ENCODE measurements around the gene MIEF1.
A peak's percentile ranks its signal among the peaks of the same experiment; 100 is the strongest.

MIEF1 gene

DNA sequence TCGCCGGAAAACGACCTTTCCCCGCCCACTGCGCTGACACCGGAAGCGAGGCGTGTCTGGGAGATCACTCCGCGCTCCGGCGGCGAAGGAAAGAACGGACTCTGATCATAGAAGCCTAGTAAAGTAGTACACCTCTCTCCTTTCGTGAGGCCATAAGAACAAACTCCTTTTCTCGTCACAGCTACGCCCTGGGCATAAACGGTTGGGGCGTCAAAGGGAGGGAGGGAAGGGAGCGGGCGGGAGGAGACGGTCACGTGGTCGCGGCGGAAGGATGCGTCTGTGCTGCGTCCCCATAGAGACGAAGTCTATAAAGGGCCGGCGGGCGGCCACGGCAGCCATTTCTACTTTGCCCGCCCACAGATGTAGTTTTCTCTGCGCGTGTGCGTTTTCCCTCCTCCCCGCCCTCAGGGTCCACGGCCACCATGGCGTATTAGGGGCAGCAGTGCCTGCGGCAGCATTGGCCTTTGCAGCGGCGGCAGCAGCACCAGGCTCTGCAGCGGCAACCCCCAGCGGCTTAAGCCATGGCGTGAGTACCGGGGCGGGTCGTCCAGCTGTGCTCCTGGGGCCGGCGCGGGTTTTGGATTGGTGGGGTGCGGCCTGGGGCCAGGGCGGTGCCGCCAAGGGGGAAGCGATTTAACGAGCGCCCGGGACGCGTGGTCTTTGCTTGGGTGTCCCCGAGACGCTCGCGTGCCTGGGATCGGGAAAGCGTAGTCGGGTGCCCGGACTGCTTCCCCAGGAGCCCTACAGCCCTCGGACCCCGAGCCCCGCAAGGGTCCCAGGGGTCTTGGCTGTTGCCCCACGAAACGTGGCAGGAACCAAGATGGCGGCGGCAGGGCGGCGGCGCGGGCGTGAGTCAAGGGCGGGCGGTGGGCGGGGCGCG, 18.4 kb downstream of the MIEF1 start, which contains the start of gene ATF4 (continued):
- TF ChIP-seq, protein P1, sequence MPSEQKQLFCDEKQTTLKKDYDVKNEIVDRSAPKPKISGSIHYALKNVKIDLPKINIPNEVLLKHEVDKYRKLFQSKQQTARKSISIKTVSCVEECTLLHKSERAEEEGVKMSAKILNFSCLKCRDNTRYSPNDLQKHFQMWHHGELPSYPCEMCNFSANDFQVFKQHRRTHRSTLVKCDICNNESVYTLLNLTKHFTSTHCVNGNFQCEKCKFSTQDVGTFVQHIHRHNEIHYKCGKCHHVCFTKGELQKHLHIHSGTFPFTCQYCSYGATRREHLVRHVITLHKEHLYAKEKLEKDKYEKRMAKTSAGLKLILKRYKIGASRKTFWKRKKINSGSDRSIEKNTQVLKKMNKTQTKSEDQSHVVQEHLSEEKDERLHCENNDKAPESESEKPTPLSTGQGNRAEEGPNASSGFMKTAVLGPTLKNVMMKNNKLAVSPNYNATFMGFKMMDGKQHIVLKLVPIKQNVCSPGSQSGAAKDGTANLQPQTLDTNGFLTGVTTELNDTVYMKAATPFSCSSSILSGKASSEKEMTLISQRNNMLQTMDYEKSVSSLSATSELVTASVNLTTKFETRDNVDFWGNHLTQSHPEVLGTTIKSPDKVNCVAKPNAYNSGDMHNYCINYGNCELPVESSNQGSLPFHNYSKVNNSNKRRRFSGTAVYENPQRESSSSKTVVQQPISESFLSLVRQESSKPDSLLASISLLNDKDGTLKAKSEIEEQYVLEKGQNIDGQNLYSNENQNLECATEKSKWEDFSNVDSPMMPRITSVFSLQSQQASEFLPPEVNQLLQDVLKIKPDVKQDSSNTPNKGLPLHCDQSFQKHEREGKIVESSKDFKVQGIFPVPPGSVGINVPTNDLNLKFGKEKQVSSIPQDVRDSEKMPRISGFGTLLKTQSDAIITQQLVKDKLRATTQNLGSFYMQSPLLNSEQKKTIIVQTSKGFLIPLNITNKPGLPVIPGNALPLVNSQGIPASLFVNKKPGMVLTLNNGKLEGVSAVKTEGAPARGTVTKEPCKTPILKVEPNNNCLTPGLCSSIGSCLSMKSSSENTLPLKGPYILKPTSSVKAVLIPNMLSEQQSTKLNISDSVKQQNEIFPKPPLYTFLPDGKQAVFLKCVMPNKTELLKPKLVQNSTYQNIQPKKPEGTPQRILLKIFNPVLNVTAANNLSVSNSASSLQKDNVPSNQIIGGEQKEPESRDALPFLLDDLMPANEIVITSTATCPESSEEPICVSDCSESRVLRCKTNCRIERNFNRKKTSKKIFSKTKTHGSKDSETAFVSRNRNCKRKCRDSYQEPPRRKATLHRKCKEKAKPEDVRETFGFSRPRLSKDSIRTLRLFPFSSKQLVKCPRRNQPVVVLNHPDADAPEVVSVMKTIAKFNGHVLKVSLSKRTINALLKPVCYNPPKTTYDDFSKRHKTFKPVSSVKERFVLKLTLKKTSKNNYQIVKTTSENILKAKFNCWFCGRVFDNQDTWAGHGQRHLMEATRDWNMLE (tag by site-specific recombination; conservative IDR thresholded peaks at IDR 0.05; ENCODE audit: low read depth): peak; percentile 87
- TF ChIP-seq ZNF202 (tag by site-specific recombination; IDR thresholded peaks at IDR 0.05; ENCODE audit: borderline replicate concordance) (no peak), ZNF843 (tag by site-specific recombination; IDR thresholded peaks at IDR 0.05) (peak; percentile 62; the same call in 1 of the 2 replicates), ZNF791 (tag by site-specific recombination; IDR thresholded peaks at IDR 0.05) (no peak), ZNF777 (tag by site-specific recombination; IDR thresholded peaks at IDR 0.05; ENCODE audit: borderline replicate concordance) (peak; percentile 73; the same call in 1 of the 2 replicates), RBAK (tag by site-specific recombination; IDR thresholded peaks at IDR 0.05) (peak; percentile 76; the same call in 1 of the 2 replicates), ZNF133 (tag by site-specific recombination; IDR thresholded peaks at IDR 0.05) (no peak), ZNF561 (tag by site-specific recombination; IDR thresholded peaks at IDR 0.05; ENCODE audit: borderline replicate concordance) (no peak; the same call in 1 of the 2 replicates), ZNF701 (tag by site-specific recombination; IDR thresholded peaks at IDR 0.05) (no peak), ZBTB48 (tag by site-specific recombination; IDR thresholded peaks at IDR 0.05) (peak; percentile 81), ZNF23 (tag by site-specific recombination; IDR thresholded peaks at IDR 0.05; ENCODE audit: borderline replicate concordance) (no peak), ZNF555 (tag by site-specific recombination; conservative IDR thresholded peaks at IDR 0.05) (no peak), ZNF146 (tag by site-specific recombination; IDR thresholded peaks at IDR 0.05) (peak; percentile 80), SETDB1 (IDR thresholded peaks at IDR 0.05; ENCODE audit: insufficient read length, low read length) (no peak), ZNF184 (tag by site-specific recombination; IDR thresholded peaks at IDR 0.05) (0 out of 2 replicates have a peak, but pooled peaks have one; percentile 68), ZNF433 (tag by site-specific recombination; IDR thresholded peaks at IDR 0.05; ENCODE audit: low read depth) (no peak), ZNF16 (tag by site-specific recombination; IDR thresholded peaks at IDR 0.05; ENCODE audit: low read depth) (no peak)
- TF ChIP-seq, protein P2, sequence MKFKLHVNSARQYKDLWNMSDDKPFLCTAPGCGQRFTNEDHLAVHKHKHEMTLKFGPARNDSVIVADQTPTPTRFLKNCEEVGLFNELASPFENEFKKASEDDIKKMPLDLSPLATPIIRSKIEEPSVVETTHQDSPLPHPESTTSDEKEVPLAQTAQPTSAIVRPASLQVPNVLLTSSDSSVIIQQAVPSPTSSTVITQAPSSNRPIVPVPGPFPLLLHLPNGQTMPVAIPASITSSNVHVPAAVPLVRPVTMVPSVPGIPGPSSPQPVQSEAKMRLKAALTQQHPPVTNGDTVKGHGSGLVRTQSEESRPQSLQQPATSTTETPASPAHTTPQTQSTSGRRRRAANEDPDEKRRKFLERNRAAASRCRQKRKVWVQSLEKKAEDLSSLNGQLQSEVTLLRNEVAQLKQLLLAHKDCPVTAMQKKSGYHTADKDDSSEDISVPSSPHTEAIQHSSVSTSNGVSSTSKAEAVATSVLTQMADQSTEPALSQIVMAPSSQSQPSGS (tag by site-specific recombination; IDR thresholded peaks at IDR 0.05; ENCODE audit: low read depth): no peak
- TF ChIP-seq, protein P3, sequence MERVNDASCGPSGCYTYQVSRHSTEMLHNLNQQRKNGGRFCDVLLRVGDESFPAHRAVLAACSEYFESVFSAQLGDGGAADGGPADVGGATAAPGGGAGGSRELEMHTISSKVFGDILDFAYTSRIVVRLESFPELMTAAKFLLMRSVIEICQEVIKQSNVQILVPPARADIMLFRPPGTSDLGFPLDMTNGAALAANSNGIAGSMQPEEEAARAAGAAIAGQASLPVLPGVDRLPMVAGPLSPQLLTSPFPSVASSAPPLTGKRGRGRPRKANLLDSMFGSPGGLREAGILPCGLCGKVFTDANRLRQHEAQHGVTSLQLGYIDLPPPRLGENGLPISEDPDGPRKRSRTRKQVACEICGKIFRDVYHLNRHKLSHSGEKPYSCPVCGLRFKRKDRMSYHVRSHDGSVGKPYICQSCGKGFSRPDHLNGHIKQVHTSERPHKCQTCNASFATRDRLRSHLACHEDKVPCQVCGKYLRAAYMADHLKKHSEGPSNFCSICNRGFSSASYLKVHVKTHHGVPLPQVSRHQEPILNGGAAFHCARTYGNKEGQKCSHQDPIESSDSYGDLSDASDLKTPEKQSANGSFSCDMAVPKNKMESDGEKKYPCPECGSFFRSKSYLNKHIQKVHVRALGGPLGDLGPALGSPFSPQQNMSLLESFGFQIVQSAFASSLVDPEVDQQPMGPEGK (tag by site-specific recombination; IDR thresholded peaks at IDR 0.05): peak; percentile 29
- TF ChIP-seq, protein P4, sequence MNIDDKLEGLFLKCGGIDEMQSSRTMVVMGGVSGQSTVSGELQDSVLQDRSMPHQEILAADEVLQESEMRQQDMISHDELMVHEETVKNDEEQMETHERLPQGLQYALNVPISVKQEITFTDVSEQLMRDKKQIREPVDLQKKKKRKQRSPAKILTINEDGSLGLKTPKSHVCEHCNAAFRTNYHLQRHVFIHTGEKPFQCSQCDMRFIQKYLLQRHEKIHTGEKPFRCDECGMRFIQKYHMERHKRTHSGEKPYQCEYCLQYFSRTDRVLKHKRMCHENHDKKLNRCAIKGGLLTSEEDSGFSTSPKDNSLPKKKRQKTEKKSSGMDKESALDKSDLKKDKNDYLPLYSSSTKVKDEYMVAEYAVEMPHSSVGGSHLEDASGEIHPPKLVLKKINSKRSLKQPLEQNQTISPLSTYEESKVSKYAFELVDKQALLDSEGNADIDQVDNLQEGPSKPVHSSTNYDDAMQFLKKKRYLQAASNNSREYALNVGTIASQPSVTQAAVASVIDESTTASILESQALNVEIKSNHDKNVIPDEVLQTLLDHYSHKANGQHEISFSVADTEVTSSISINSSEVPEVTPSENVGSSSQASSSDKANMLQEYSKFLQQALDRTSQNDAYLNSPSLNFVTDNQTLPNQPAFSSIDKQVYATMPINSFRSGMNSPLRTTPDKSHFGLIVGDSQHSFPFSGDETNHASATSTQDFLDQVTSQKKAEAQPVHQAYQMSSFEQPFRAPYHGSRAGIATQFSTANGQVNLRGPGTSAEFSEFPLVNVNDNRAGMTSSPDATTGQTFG (tag by site-specific recombination; IDR thresholded peaks at IDR 0.05; ENCODE audit: borderline replicate concordance): peak; percentile 91
- TF ChIP-seq, protein P5, sequence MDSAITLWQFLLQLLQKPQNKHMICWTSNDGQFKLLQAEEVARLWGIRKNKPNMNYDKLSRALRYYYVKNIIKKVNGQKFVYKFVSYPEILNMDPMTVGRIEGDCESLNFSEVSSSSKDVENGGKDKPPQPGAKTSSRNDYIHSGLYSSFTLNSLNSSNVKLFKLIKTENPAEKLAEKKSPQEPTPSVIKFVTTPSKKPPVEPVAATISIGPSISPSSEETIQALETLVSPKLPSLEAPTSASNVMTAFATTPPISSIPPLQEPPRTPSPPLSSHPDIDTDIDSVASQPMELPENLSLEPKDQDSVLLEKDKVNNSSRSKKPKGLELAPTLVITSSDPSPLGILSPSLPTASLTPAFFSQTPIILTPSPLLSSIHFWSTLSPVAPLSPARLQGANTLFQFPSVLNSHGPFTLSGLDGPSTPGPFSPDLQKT (IDR thresholded peaks at IDR 0.05; ENCODE audit: borderline replicate concordance, low read depth, low read length): peak; percentile 98
- TF ChIP-seq, protein P6, sequence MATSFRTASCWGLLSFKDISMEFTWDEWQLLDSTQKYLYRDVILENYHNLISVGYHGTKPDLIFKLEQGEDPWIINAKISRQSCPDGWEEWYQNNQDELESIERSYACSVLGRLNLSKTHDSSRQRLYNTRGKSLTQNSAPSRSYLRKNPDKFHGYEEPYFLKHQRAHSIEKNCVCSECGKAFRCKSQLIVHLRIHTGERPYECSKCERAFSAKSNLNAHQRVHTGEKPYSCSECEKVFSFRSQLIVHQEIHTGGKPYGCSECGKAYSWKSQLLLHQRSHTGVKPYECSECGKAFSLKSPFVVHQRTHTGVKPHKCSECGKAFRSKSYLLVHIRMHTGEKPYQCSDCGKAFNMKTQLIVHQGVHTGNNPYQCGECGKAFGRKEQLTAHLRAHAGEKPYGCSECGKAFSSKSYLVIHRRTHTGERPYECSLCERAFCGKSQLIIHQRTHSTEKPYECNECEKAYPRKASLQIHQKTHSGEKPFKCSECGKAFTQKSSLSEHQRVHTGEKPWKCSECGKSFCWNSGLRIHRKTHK (tag by site-specific recombination; IDR thresholded peaks at IDR 0.05): 0 out of 2 replicates have a peak, but pooled peaks have one; percentile 5
- TF ChIP-seq, protein P7, sequence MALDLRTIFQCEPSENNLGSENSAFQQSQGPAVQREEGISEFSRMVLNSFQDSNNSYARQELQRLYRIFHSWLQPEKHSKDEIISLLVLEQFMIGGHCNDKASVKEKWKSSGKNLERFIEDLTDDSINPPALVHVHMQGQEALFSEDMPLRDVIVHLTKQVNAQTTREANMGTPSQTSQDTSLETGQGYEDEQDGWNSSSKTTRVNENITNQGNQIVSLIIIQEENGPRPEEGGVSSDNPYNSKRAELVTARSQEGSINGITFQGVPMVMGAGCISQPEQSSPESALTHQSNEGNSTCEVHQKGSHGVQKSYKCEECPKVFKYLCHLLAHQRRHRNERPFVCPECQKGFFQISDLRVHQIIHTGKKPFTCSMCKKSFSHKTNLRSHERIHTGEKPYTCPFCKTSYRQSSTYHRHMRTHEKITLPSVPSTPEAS (tag by site-specific recombination; IDR thresholded peaks at IDR 0.05): peak; percentile 28; the same call in 1 of the 2 replicates

All from HEK293 (cell line).